GM23338 (cell line): ENCODE data around the gene ANKRD11. TPM values are rescaled to one million over a fixed set of nuclear protein-coding genes. Genes with fewer than 3 reads are reported as not detected.

Experiments used
- ATAC-seq: fragments of 200-7000 bp; cut with Tn5 transposase; 3 replicates; pipeline ENCODE4 v1.9.1; 2020
- DNase-seq: peaks from one replicate; pipeline ENCODE4 v3.0.0-alpha.2; 2015; ENCODE audit warnings: low spot score
- H2AFZ ChIP-seq: fragments of 200-600 bp; sonication (generic); 2 replicates; pipeline ENCODE4 v1.8.0; 2016; ENCODE audit warnings: antibody characterized with exemption, mild to moderate bottlenecking, moderate library complexity
- H3F3A ChIP-seq: fragments of 200-600 bp; sonication (generic); replicated peaks from 2 replicates; pipeline ENCODE4 v1.8.0; 2017; ENCODE audit warnings: antibody characterized with exemption, mixed run types, low read depth
- H3K27ac ChIP-seq: fragments of 200-600 bp; sonication (generic); 2 replicates; pipeline ENCODE4 v1.6.1; 2016; ENCODE audit warnings: low read depth
- H3K27me3 ChIP-seq: fragments of 200-600 bp; sonication (generic); 2 replicates; pipeline ENCODE4 v1.8.0; 2016; ENCODE audit warnings: mild to moderate bottlenecking, mixed run types, moderate library complexity; ENCODE audit not compliant: insufficient read depth
- H3K36me3 ChIP-seq: fragments of 200-600 bp; sonication (generic); 2 replicates; pipeline ENCODE4 v1.8.0; 2016; ENCODE audit warnings: mild to moderate bottlenecking; ENCODE audit not compliant: insufficient read depth
- H3K4me1 ChIP-seq: fragments of 200-600 bp; sonication (generic); 2 replicates; pipeline ENCODE4 v1.8.0; 2016; ENCODE audit warnings: mild to moderate bottlenecking, moderate library complexity; ENCODE audit not compliant: insufficient read depth
- H3K4me2 ChIP-seq: fragments of 200-600 bp; sonication (generic); 2 replicates; pipeline ENCODE4 v1.7.1; 2017; ENCODE audit warnings: mixed run types
- H3K4me3 ChIP-seq: fragments of 200-600 bp; sonication (generic); 2 replicates; pipeline ENCODE4 v1.6.1; 2016; ENCODE audit warnings: mixed run types
- H3K79me2 ChIP-seq: fragments of 200-600 bp; sonication (generic); replicated peaks from 2 replicates; pipeline ENCODE4 v1.8.0; 2017; ENCODE audit warnings: mild to moderate bottlenecking; ENCODE audit not compliant: insufficient read depth
- H3K9me2 ChIP-seq: fragments of 200-600 bp; sonication (generic); 2 replicates; pipeline ENCODE4 v1.8.0; 2017; ENCODE audit not compliant: insufficient read depth
- H4K20me1 ChIP-seq: fragments of 200-600 bp; sonication (generic); replicated peaks from 2 replicates; pipeline ENCODE4 v1.8.0; 2017; ENCODE audit warnings: mild to moderate bottlenecking; ENCODE audit not compliant: insufficient read depth
- H3K27ac Mint-ChIP-seq: 2 replicates; pipeline ENCODE4 v1.8.0; 2020; ENCODE audit warnings: inconsistent platforms, mild to moderate bottlenecking, moderate library complexity, mixed read lengths
- H3K27me3 Mint-ChIP-seq: 3 replicates; pipeline ENCODE4 v1.8.0; 2022; ENCODE audit warnings: low read depth, mild to moderate bottlenecking, moderate library complexity, mixed read lengths, inconsistent platforms; ENCODE audit not compliant: insufficient read depth, poor library complexity
- H3K36me3 Mint-ChIP-seq: 3 replicates; pipeline ENCODE4 v1.8.0; 2021; ENCODE audit warnings: low read depth, mild to moderate bottlenecking, inconsistent platforms, moderate library complexity, mixed read lengths
- H3K4me1 Mint-ChIP-seq: 3 replicates; pipeline ENCODE4 v1.8.0; 2020; ENCODE audit warnings: mild to moderate bottlenecking, inconsistent platforms, mixed read lengths
- H3K4me3 Mint-ChIP-seq: 3 replicates; pipeline ENCODE4 v1.8.0; 2021; ENCODE audit warnings: moderate library complexity, mild to moderate bottlenecking, inconsistent platforms, mixed read lengths
- H3K9me3 Mint-ChIP-seq: 3 replicates; pipeline ENCODE4 v1.8.0; 2020; ENCODE audit warnings: moderate library complexity, mild to moderate bottlenecking, inconsistent platforms, mixed read lengths
- EZH2 ChIP-seq: fragments of 200-600 bp; sonication (generic); IDR thresholded peaks from one replicate; pipeline ENCODE4 v1.8.0; 2017; ENCODE audit warnings: antibody characterized with exemption, mild to moderate bottlenecking, low read depth; ENCODE audit not compliant: unreplicated experiment
- EZH2phosphoT487 ChIP-seq: fragments of 200-600 bp; sonication (generic); IDR thresholded peaks from one replicate; pipeline ENCODE4 v1.8.1; 2018; ENCODE audit warnings: antibody characterized with exemption; ENCODE audit not compliant: unreplicated experiment
- JUNB ChIP-seq: IDR thresholded peaks from one replicate; pipeline ENCODE4 v1.6.1; 2016; ENCODE audit warnings: antibody characterized with exemption; ENCODE audit not compliant: unreplicated experiment
- NANOG ChIP-seq: IDR thresholded peaks from 2 replicates; pipeline ENCODE4 v1.6.1; 2016; ENCODE audit warnings: antibody characterized with exemption, borderline replicate concordance
- POLR2AphosphoS5 ChIP-seq: IDR thresholded peaks from 2 replicates; pipeline ENCODE4 v1.6.1; 2016; ENCODE audit warnings: antibody characterized with exemption, low read depth
- STAT1 ChIP-seq: IDR thresholded peaks from one replicate; pipeline ENCODE4 v1.6.1; 2016; ENCODE audit warnings: antibody characterized with exemption; ENCODE audit not compliant: unreplicated experiment
- ZNF331 ChIP-seq: fragments of 250-450 bp; sonication (Bioruptor Pico); IDR thresholded peaks from 2 replicates; pipeline ENCODE4 v1.5.0; 2020; ENCODE audit warnings: low read depth, mild to moderate bottlenecking, moderate library complexity
- polyA plus RNA-seq: library from polyadenylated mRNA; unstranded; fragments of >200 nt; fragmentation: Nextera tagmentation; extraction: Ambion mirVana; gene quantifications from 2 replicates; pipeline ENCODE4 v1.2.1, GENCODE V29; 2016
- total RNA-seq: library from RNA; depleted of rRNA; stranded (reverse); fragments of >200 nt; shearing (Covaris generic); gene quantifications from 2 replicates; pipeline ENCODE4 v1.2.3, GENCODE V29; 2014
- TF ChIP-seq, protein P1 (sequence below), 2 experiments: fragments of 200-600 bp in 1 of 2; sonication (generic) in 1 of 2; conservative IDR thresholded peaks; 2 replicates each; pipeline versions ENCODE4 v1.5.1 to v1.6.1; 2016 to 2017; ENCODE audit warnings: antibody characterized with exemption in 2 of 2, low read depth in 2 of 2, mild to moderate bottlenecking in 2 of 2, moderate library complexity in 1 of 2
- TF ChIP-seq, protein P2 (sequence below): fragments of 250-450 bp; sonication (Bioruptor Pico); IDR thresholded peaks from 2 replicates; pipeline ENCODE4 v1.5.0; 2020; ENCODE audit warnings: mild to moderate bottlenecking, moderate library complexity

ANKRD11 gene
- total and polyA plus RNA-seq, 2 experiments from 2014 or later: 130 to 159 TPM

DNA sequence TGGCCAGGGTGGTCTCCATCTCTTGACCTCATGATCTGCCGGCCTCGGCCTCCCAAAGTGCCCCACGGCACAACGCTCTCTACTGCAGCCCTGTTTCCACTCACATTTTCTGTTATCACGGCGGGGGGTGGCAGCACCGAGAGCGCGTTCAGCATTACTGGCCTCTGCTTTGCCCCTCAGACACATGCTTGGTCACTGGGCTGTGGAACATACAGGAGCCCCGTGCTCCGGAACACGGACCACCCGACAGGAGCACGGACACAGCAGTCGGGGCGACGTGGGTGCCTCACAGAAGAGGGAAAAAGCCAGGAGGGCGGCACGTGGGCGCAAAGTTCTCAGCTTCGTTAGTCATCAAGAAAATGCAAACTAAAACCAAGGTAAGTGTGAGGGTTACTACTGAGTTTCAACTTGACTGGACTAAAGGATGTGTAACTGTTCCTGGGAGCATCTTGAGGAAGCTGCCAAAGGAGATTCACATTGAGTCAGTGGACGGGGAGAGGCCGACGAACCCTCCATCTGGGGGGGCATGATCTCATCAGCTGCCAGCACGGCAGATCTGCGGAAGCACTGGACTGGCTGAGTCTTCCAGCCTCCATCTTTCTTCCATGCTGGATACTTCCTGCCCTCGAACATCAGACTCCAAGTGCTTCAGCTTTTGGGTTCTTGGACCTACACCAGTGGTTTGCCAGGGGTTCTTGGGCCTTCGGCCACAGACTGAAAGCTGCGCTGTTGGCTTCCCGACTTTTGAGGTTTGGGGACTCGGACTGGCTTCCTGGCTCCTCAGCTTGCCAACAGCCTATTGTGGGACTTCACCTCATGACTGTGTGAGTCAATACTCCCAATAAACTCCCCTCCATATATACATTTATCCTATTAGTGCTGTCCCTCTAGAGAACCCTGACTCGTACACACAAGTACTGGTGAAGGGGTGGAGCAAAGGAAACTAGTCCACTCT, 166.0 kb downstream of the ANKRD11 start:
- ATAC-seq: no peak
- H3K4me3 ChIP-seq: no peak overlapping the region
- peaks cover 43% of the 10 kb centered on the region for H4K20me1 ChIP-seq
- Mint-ChIP-seq H3K4me1 (peaks cover 87% of the 10 kb centered on the region), H3K36me3 (peaks cover 6% of the 10 kb centered on the region; the same call in 2 of the 3 replicates), H3K4me3 (peak overlapping the region; percentile 26; the same call in 1 of the 3 replicates), H3K27me3 (peaks cover 31% of the 10 kb centered on the region), H3K9me3 (no peaks in the 10 kb centered on the region; the same call in 2 of the 3 replicates), H3K27ac (peak overlapping the region; percentile 92)
- H3F3A ChIP-seq: peaks cover 10% of the 10 kb centered on the region; the same call in 1 of the 2 replicates
- H3K9me2 ChIP-seq: no peaks in the 10 kb centered on the region
- TF ChIP-seq EZH2phosphoT487 (no peak), POLR2AphosphoS5 (no peak), NANOG (no peak), ZNF331 (no peak), JUNB (no peak), STAT1 (no peak), EZH2 (no peak)
- TF ChIP-seq, protein P1, sequence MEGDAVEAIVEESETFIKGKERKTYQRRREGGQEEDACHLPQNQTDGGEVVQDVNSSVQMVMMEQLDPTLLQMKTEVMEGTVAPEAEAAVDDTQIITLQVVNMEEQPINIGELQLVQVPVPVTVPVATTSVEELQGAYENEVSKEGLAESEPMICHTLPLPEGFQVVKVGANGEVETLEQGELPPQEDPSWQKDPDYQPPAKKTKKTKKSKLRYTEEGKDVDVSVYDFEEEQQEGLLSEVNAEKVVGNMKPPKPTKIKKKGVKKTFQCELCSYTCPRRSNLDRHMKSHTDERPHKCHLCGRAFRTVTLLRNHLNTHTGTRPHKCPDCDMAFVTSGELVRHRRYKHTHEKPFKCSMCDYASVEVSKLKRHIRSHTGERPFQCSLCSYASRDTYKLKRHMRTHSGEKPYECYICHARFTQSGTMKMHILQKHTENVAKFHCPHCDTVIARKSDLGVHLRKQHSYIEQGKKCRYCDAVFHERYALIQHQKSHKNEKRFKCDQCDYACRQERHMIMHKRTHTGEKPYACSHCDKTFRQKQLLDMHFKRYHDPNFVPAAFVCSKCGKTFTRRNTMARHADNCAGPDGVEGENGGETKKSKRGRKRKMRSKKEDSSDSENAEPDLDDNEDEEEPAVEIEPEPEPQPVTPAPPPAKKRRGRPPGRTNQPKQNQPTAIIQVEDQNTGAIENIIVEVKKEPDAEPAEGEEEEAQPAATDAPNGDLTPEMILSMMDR (conservative IDR thresholded peaks at IDR 0.05; ENCODE audit: low read depth in 2 of 2): no peak
- TF ChIP-seq, protein P2, sequence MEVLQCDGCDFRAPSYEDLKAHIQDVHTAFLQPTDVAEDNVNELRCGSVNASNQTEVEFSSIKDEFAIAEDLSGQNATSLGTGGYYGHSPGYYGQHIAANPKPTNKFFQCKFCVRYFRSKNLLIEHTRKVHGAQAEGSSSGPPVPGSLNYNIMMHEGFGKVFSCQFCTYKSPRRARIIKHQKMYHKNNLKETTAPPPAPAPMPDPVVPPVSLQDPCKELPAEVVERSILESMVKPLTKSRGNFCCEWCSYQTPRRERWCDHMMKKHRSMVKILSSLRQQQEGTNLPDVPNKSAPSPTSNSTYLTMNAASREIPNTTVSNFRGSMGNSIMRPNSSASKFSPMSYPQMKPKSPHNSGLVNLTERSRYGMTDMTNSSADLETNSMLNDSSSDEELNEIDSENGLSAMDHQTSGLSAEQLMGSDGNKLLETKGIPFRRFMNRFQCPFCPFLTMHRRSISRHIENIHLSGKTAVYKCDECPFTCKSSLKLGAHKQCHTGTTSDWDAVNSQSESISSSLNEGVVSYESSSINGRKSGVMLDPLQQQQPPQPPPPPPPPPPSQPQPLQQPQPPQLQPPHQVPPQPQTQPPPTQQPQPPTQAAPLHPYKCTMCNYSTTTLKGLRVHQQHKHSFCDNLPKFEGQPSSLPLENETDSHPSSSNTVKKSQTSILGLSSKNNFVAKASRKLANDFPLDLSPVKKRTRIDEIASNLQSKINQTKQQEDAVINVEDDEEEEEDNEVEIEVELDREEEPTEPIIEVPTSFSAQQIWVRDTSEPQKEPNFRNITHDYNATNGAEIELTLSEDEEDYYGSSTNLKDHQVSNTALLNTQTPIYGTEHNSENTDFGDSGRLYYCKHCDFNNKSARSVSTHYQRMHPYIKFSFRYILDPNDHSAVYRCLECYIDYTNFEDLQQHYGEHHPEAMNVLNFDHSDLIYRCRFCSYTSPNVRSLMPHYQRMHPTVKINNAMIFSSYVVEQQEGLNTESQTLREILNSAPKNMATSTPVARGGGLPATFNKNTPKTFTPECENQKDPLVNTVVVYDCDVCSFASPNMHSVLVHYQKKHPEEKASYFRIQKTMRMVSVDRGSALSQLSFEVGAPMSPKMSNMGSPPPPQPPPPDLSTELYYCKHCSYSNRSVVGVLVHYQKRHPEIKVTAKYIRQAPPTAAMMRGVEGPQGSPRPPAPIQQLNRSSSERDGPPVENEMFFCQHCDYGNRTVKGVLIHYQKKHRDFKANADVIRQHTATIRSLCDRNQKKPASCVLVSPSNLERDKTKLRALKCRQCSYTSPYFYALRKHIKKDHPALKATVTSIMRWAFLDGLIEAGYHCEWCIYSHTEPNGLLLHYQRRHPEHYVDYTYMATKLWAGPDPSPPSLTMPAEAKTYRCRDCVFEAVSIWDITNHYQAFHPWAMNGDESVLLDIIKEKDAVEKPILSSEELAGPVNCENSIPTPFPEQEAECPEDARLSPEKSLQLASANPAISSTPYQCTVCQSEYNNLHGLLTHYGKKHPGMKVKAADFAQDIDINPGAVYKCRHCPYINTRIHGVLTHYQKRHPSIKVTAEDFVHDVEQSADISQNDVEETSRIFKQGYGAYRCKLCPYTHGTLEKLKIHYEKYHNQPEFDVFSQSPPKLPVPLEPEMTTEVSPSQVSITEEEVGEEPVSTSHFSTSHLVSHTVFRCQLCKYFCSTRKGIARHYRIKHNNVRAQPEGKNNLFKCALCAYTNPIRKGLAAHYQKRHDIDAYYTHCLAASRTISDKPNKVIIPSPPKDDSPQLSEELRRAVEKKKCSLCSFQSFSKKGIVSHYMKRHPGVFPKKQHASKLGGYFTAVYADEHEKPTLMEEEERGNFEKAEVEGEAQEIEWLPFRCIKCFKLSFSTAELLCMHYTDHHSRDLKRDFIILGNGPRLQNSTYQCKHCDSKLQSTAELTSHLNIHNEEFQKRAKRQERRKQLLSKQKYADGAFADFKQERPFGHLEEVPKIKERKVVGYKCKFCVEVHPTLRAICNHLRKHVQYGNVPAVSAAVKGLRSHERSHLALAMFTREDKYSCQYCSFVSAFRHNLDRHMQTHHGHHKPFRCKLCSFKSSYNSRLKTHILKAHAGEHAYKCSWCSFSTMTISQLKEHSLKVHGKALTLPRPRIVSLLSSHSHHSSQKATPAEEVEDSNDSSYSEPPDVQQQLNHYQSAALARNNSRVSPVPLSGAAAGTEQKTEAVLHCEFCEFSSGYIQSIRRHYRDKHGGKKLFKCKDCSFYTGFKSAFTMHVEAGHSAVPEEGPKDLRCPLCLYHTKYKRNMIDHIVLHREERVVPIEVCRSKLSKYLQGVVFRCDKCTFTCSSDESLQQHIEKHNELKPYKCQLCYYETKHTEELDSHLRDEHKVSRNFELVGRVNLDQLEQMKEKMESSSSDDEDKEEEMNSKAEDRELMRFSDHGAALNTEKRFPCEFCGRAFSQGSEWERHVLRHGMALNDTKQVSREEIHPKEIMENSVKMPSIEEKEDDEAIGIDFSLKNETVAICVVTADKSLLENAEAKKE: no peak
- H2AFZ ChIP-seq: no peak overlapping the region
- H3K4me2 ChIP-seq: no peak overlapping the region
- H3K4me1 ChIP-seq: peaks cover 56% of the 10 kb centered on the region
- H3K27ac ChIP-seq: peak overlapping the region; percentile 79
- H3K79me2 ChIP-seq: peaks cover 89% of the 10 kb centered on the region
- no peak for DNase-seq
- H3K27me3 ChIP-seq: no peaks in the 10 kb centered on the region
- no peaks in the 10 kb centered on the region for H3K36me3 ChIP-seq
